Transverse colon (tissue), 4 donors: Measurements from ENCODE around the gene FKBP6.

Source experiments
- CTCF ChIP-seq, 5 experiments: fragments of 200-600 bp in 3 of 5; fragments of 450-650 bp in 2 of 5; sonication (generic) in 3 of 5; IDR thresholded peaks; 1 replicate in 2 of 5; 2 replicates in 3 of 5; pipeline ENCODE4 v1.5.1; 2016 to 2017; ENCODE audit warnings: antibody characterized with exemption in 5 of 5, inconsistent platforms in 3 of 5, mild to moderate bottlenecking in 2 of 5, moderate library complexity in 1 of 5
- POLR2AphosphoS5 ChIP-seq, 3 donors: sonication (generic); formaldehyde crosslinking; IDR thresholded peaks; one replicate each; pipeline ENCODE4 v1.6.1; 2016; ENCODE audit warnings: antibody characterized with exemption in 3 of 3

GRCh38 chr7:73382934-73383503, 55.1 kb downstream of the FKBP6 start:
- TF ChIP-seq CTCF (IDR thresholded peaks at IDR 0.05) (no peak), POLR2AphosphoS5 (IDR thresholded peaks at IDR 0.05) (no peak)
